Measurements from ENCODE around the gene PER1. TPM values are rescaled to one million over a fixed set of nuclear protein-coding genes. Genes with fewer than 3 reads are reported as not detected.
A peak's percentile ranks its signal among the peaks of the same experiment; 100 is the strongest.

Gene PER1
- total RNA-seq, 1 experiment from 2014 or later = 87.6 TPM

DNA sequence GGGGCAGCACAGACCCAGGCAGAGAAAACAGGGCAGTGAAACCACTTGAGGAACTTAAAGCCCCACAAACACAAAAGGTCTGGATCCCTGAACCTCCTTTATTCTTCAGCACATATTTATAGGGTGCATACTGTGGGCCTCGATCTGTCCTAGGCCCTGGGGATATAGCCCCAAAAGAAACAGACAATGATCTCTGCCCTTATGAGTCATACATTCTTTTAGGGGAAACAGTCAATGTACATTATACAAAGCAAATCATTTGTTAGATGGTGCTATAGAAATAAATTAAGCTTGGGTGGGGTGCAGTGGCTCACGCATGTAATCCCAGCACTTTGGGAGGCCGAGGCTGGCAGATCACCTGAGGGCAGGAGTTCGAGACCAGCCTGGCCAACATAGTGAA is 18.3 kb downstream of the PER1 start (continued):
- TF ChIP-seq, protein P1, sequence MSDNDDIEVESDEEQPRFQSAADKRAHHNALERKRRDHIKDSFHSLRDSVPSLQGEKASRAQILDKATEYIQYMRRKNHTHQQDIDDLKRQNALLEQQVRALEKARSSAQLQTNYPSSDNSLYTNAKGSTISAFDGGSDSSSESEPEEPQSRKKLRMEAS (IDR thresholded peaks at IDR 0.05) = no peak
- TF ChIP-seq RAD21 (IDR thresholded peaks at IDR 0.05; ENCODE audit: low read depth) = no peak
- TF ChIP-seq, protein P2, sequence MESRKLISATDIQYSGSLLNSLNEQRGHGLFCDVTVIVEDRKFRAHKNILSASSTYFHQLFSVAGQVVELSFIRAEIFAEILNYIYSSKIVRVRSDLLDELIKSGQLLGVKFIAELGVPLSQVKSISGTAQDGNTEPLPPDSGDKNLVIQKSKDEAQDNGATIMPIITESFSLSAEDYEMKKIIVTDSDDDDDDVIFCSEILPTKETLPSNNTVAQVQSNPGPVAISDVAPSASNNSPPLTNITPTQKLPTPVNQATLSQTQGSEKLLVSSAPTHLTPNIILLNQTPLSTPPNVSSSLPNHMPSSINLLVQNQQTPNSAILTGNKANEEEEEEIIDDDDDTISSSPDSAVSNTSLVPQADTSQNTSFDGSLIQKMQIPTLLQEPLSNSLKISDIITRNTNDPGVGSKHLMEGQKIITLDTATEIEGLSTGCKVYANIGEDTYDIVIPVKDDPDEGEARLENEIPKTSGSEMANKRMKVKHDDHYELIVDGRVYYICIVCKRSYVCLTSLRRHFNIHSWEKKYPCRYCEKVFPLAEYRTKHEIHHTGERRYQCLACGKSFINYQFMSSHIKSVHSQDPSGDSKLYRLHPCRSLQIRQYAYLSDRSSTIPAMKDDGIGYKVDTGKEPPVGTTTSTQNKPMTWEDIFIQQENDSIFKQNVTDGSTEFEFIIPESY (IDR thresholded peaks at IDR 0.05; ENCODE audit: extremely low read depth, insufficient replicate concordance, low read length) = no peak
- TF ChIP-seq FOSL1 (IDR thresholded peaks at IDR 0.05; ENCODE audit: low read depth) = no peak

DNA sequence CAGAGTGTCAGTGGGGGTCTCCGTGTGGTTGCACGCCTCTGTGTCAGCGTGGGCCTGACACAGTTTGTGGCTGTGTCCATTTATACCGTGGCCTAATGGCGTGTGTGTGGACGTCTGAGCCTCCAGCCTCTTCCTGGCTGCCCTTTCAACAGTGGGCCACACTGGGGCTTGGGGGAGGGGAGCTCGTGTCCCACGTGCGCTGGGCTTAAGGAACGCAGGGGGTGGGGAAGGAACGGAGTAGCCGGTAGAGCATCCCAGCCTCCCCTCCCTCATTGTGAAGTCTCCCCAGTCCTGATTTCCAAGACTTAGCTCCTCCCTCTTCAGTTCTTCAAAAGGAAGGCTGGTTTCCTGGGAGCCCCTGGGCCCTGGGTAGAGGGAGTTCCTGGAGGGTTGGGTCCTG is 18.8 kb downstream of the PER1 start:
- TF ChIP-seq YY1 (IDR thresholded peaks at IDR 0.05; ENCODE audit: extremely low read depth, insufficient replicate concordance, low read depth, low read length) (no peak), CEBPB (IDR thresholded peaks at IDR 0.05; ENCODE audit: low read depth) (no peak), POLR2AphosphoS5 (IDR thresholded peaks at IDR 0.05; ENCODE audit: low read depth, low read length) (no peak), SRF (IDR thresholded peaks at IDR 0.05; ENCODE audit: low read depth) (no peak), POLR2A (IDR thresholded peaks at IDR 0.05; ENCODE audit: borderline replicate concordance, extremely low read depth, insufficient read depth, insufficient read length) (no peak), SIN3A (IDR thresholded peaks at IDR 0.05; ENCODE audit: low read depth) (no peak), EZH2 (IDR thresholded peaks at IDR 0.05) (no peak), FOSL1 (IDR thresholded peaks at IDR 0.05; ENCODE audit: low read depth) (no peak), RAD21 (IDR thresholded peaks at IDR 0.05; ENCODE audit: low read depth) (no peak), CBX3 (IDR thresholded peaks at IDR 0.05; ENCODE audit: low read depth) (no peak), ZNF274 (IDR thresholded peaks at IDR 0.05; ENCODE audit: low read depth, low read length) (no peak), ZFX (IDR thresholded peaks at IDR 0.05) (no peak)
- TF ChIP-seq, protein P3, sequence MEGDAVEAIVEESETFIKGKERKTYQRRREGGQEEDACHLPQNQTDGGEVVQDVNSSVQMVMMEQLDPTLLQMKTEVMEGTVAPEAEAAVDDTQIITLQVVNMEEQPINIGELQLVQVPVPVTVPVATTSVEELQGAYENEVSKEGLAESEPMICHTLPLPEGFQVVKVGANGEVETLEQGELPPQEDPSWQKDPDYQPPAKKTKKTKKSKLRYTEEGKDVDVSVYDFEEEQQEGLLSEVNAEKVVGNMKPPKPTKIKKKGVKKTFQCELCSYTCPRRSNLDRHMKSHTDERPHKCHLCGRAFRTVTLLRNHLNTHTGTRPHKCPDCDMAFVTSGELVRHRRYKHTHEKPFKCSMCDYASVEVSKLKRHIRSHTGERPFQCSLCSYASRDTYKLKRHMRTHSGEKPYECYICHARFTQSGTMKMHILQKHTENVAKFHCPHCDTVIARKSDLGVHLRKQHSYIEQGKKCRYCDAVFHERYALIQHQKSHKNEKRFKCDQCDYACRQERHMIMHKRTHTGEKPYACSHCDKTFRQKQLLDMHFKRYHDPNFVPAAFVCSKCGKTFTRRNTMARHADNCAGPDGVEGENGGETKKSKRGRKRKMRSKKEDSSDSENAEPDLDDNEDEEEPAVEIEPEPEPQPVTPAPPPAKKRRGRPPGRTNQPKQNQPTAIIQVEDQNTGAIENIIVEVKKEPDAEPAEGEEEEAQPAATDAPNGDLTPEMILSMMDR (IDR thresholded peaks at IDR 0.05 in 2 of 3, conservative IDR thresholded peaks at IDR 0.05 in 1 of 3; ENCODE audit: borderline replicate concordance in 1 of 3, insufficient read depth in 1 of 3, low read depth in 2 of 3, low read length in 2 of 3) = no peak
- TF ChIP-seq, protein P4, sequence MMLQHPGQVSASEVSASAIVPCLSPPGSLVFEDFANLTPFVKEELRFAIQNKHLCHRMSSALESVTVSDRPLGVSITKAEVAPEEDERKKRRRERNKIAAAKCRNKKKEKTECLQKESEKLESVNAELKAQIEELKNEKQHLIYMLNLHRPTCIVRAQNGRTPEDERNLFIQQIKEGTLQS (IDR thresholded peaks at IDR 0.05) = no peak
- TF ChIP-seq, protein P1 (IDR thresholded peaks at IDR 0.05) = no peak
- Histone ChIP-seq H3K4me1 (ENCODE audit: control insufficient read depth in 1 of 2, insufficient read depth in 2 of 2, low read length in 2 of 2) (peaks cover 25 to 62% of the 10 kb centered on the region in 2 experiments), H3K9me3 (ENCODE audit: control insufficient read depth in 1 of 2, insufficient read depth in 1 of 2, low read depth in 1 of 2, low read length in 2 of 2) (no peaks in the 10 kb centered on the region), H3K4me2 (ENCODE audit: low read length) (peak overlapping the region; percentile 55), H3K27me3 (ENCODE audit: insufficient read depth, low read length) (no peaks in the 10 kb centered on the region), H3K36me3 (ENCODE audit: control insufficient read depth in 1 of 2, insufficient read depth in 2 of 2, low read length in 2 of 2) (no peaks in the 10 kb centered on the region), H3K9ac (ENCODE audit: low read length) (0 out of 2 replicates have a peak overlapping the region, but pooled peaks have one; percentile 0), H2AFZ (ENCODE audit: low read depth, low read length, poor library complexity, severe bottlenecking) (no peak overlapping the region), H3K4me3 (replicated peaks in 1 of 2; ENCODE audit: low read depth in 1 of 2, low read length in 2 of 2) (no peak overlapping the region), H4K20me1 (ENCODE audit: insufficient read depth) (no peaks in the 10 kb centered on the region), H3K9me2 (ENCODE audit: insufficient read depth) (no peaks in the 10 kb centered on the region), H3K79me2 (ENCODE audit: insufficient read depth, low read length) (no peaks in the 10 kb centered on the region), H3K27ac (ENCODE audit: low read depth, low read length) (peak overlapping the region; percentile 39)
- ATAC-seq = peak; percentile 15; the same call in 1 of the 2 replicates
- BruUV-seq (replicated peaks) = no TSS peak
- CTCF ChIA-PET = interaction anchor here (0.7 to 2.9 kb wide), 6 partner anchors 14 to 90 kb away, joined by 3 to 10 read pairs (median 6); no protein-coding TSS in a partner anchor
- intact Hi-C loops (cut with micrococcal nuclease) = no loop called here
- POLR2A ChIA-PET = interaction anchor here (1.1 to 2.6 kb wide), 3 partner anchors 11 to 40 kb away, joined by 3 to 18 read pairs (median 7); no protein-coding TSS in a partner anchor
- RAD21 ChIA-PET (ENCODE audit: low non-redundant PET in 1 of 2, low total read pairs in 2 of 2, uncharacterized antibody in 2 of 2, unreplicated experiment in 2 of 2) = no interaction called here
- no peak for DNase-seq (ENCODE audit: low read depth, low spot score)
